Activated CD4-positive, alpha-beta T cell treated with anti-CD3 and anti-CD28 coated beads, Interleukin-10, Interleukin-2, amounts not matched to agents 100 ng/mL and 50 ng/mL, durations not matched to agents 16 hours and 8 hours (primary cell): ENCODE results near the gene TMEM223.
"Not testable (repeated sequence)": the region's sequence is repeated elsewhere in the genome, so short reads cannot be mapped to it uniquely, and the experiment has no call there.

Experiments
- DNase-seq: peaks from one replicate; pipeline ENCODE4 v3.0.0-alpha.2; 2020

TMEM223 gene

GRCh38 chr11:62799486-62799885 lies 7.7 kb upstream of the TMEM223 start:
- DNase-seq: no peak

- DNase-seq: no peak
These were observed 4.5 kb upstream of the TMEM223 start for GRCh38 chr11:62796281-62796680.

GRCh38 chr11:62794201-62794775 lies 2.5 kb upstream of the TMEM223 start:
- no peak for DNase-seq

- no peak for DNase-seq
These were observed 383 bp upstream of the TMEM223 start for GRCh38 chr11:62792202-62792575.

GRCh38 chr11:62789576-62789975 lies 2.2 kb downstream of the TMEM223 start:
- no peak for DNase-seq

GRCh38 chr11:62788991-62789390 lies 2.8 kb downstream of the TMEM223 start:
- DNase-seq: no peak

GRCh38 chr11:62787005-62787759 lies 4.6 kb downstream of the TMEM223 start, which contains the start of gene TMEM179B:
TSS of gene TMEM179B (plus strand) at chr11:62787402. CDS start at chr11:62787432, 30 bp downstream.
- DNase-seq: peak; percentile 98

GRCh38 chr11:62786318-62787004 lies 5.3 kb downstream of the TMEM223 start:
- DNase-seq: peak; percentile 92

- no peak for DNase-seq
These were observed 9.1 kb downstream of the TMEM223 start for GRCh38 chr11:62782753-62783152.

- DNase-seq: no peak
These were observed 13.4 kb downstream of the TMEM223 start for GRCh38 chr11:62778441-62778840.

GRCh38 chr11:62777389-62777788 lies 14.4 kb downstream of the TMEM223 start:
- DNase-seq: no peak

- no peak for DNase-seq
These were observed 16.2 kb downstream of the TMEM223 start for GRCh38 chr11:62775646-62776045.

GRCh38 chr11:62774407-62774806 lies 17.4 kb downstream of the TMEM223 start:
- DNase-seq: no peak

GRCh38 chr11:62771144-62772021 lies 20.4 kb downstream of the TMEM223 start, which contains the start of gene TAF6L:
TSS of gene TAF6L (plus strand) at chr11:62771396. CDS start at chr11:62775784, 4,388 bp downstream.
- peak; percentile 97 for DNase-seq

GRCh38 chr11:62770778-62771143 lies 21.0 kb downstream of the TMEM223 start:
- peak; percentile 41 for DNase-seq

GRCh38 chr11:62760867-62761227 lies 31.0 kb downstream of the TMEM223 start:
- DNase-seq: not testable (repeated sequence)

- DNase-seq: no peak
These were observed 33.7 kb downstream of the TMEM223 start for GRCh38 chr11:62757846-62758788.

GRCh38 chr11:62755086-62755615 lies 36.7 kb downstream of the TMEM223 start:
- DNase-seq: no peak

GRCh38 chr11:62753736-62754603 lies 37.8 kb downstream of the TMEM223 start, which contains the start of gene ZBTB3:
TSS of gene ZBTB3 (minus strand) at chr11:62754160. CDS start at chr11:62753664, 496 bp downstream.
- DNase-seq: peak; percentile 99

GRCh38 chr11:62752994-62753735 lies 38.6 kb downstream of the TMEM223 start:
- DNase-seq: no peak
